Ovary (tissue), 9 donors: Measurements from ENCODE around the gene SMAD2. TPM values are rescaled to one million over a fixed set of nuclear protein-coding genes. Genes with fewer than 3 reads are reported as not detected.

ENCODE experiments used
- DNase-seq, 5 donors: peaks; one replicate each; pipeline ENCODE4 v3.0.0-alpha.2; 2019 to 2020
- H3K27ac ChIP-seq, 2 donors: fragments of 200-600 bp; one replicate each; pipeline versions ENCODE4 v1.5.1 to v1.8.0; 2019 to 2022
- H3K27me3 ChIP-seq: fragments of 200-600 bp; one replicate; pipeline ENCODE4 v1.8.0; 2022
- H3K36me3 ChIP-seq: fragments of 200-600 bp; sonication (generic); one replicate; pipeline ENCODE4 v1.5.1; 2019
- H3K4me1 ChIP-seq: one replicate; pipeline ENCODE4 v1.8.1; 2013; ENCODE audit warnings: mild to moderate bottlenecking, moderate library complexity; ENCODE audit not compliant: insufficient read depth
- H3K4me3 ChIP-seq: fragments of 200-600 bp; sonication (generic); one replicate; pipeline ENCODE4 v1.5.1; 2017
- H3K9me3 ChIP-seq, 2 donors: fragments of 200-600 bp in 1 of 2; sonication (generic) in 1 of 2; one replicate each; pipeline versions ENCODE4 v1.5.1 to v1.8.1; 2013 to 2019; ENCODE audit warnings: mild to moderate bottlenecking in 1 of 2, moderate library complexity in 1 of 2
- CTCF ChIP-seq, 3 donors: fragments of 450-650 bp in 2 of 3; fragments of 200-600 bp in 1 of 3; IDR thresholded peaks; one replicate each; pipeline versions ENCODE4 v1.5.1 to v1.8.0; 2016 to 2022; ENCODE audit warnings: antibody characterized with exemption in 3 of 3, mild to moderate bottlenecking in 1 of 3
- EP300 ChIP-seq: sonication (generic); formaldehyde crosslinking; IDR thresholded peaks from one replicate; pipeline ENCODE4 v1.6.1; 2017; ENCODE audit warnings: antibody characterized with exemption
- POLR2A ChIP-seq: fragments of 450-650 bp; IDR thresholded peaks from one replicate; pipeline ENCODE4 v1.6.1; 2017; ENCODE audit warnings: antibody characterized with exemption, mild to moderate bottlenecking, moderate library complexity
- WGBS, 3 donors: extraction: QIAGEN DNeasy Blood & Tissue Kit in 1 of 3; methylation state at CpG; one replicate each; pipeline versions ENCODE4 v1.1.5 to v1.1.7; 2013 to 2017; 5-methylcytosine and 5-hydroxymethylcytosine counted together
- intact Hi-C, 4 donors: fragments of 100-400 bp; cut with DNase I; formaldehyde crosslinking; loops; one replicate each; pipeline versions ENCODE4 v1.11.0 to v1.15.1; 2022 to 2023
- polyA plus RNA-seq, 2 donors: library from polyadenylated mRNA; stranded (reverse); fragments of 200-250 nt in 1 of 2; fragments of 350-450 nt in 1 of 2; fragmentation: Illumina TruSeq in 1 of 2; extraction: RNeasy Lipid Tissue Mini Kit (QIAGEN cat#74804) in 1 of 2; gene quantifications; one replicate each; pipeline ENCODE4 v1.2.3, GENCODE V29; 2013 to 2014
- total RNA-seq, 7 donors: library from RNA; depleted of rRNA in 2 of 7; stranded (reverse); fragments of >200 nt in 2 of 7; fragmentation: NEBNext Ultra II Directional in 3 of 7; extraction: Animal tissue kit (Norgen Biotek cat#: 25700) in 3 of 7; gene quantifications; one replicate each; pipeline versions ENCODE4 v1.1.0 to v1.2.4, GENCODE V29; 2016 to 2023
- donor health status: DM: no; HTN: no; CAD: no; lungs with moderate emphysema.
- donor health status: DM: no; HTN: no; CAD: no.
- donor health status: Bipolar disorder and iron deficiency.
- donor health status: DM: yes; HTN: yes; CAD: no.
- donor health status: DM: no; HTN: no; CAD: no.
- donor health status: DM: yes; HTN: yes; CAD: no.

The SMAD2 gene
- total and polyA plus RNA-seq, 9 donors, result 27.9 to 160 (median 130) TPM

- no peaks in the 10 kb centered on the region for H3K9me3 ChIP-seq
- intact Hi-C loops, result loop anchor here in 1 of 4 donors (10.0 kb wide), 1 partner anchor 216 kb away; no protein-coding TSS in a partner anchor
- no peak for DNase-seq
- no peaks in the 10 kb centered on the region for H3K36me3 ChIP-seq
- peaks cover 15% of the 10 kb centered on the region for H3K4me1 ChIP-seq
- TF ChIP-seq CTCF (IDR thresholded peaks at IDR 0.05) (no peak), EP300 (no peak), POLR2A (no peak)
- H3K27me3 ChIP-seq, result no peaks in the 10 kb centered on the region
- no peak overlapping the region for H3K4me3 ChIP-seq
- WGBS, 3 donors, result 84 to 92% (median 88%) methylated on average over 11 of the region's 11 CpGs
- peak overlapping the region in 1 of 2 donors; percentile 78 for H3K27ac ChIP-seq
These were observed 132.1 kb downstream of the SMAD2 start for GRCh38 chr18:47798366-47798765.

- DNase-seq, result no peak
- 94 to 95% (median 94%) methylated on average over 5 of the region's 5 CpGs for WGBS, 3 donors
- TF ChIP-seq EP300, result no peak
These were observed 133.3 kb downstream of the SMAD2 start for GRCh38 chr18:47797126-47797525.

GRCh38 chr18:47795434-47795814 is 135.0 kb downstream of the SMAD2 start:
- H3K4me1 ChIP-seq, result peaks cover 12% of the 10 kb centered on the region
- peak overlapping the region in 1 of 2 donors; percentile 49 for H3K27ac ChIP-seq
- no peaks in the 10 kb centered on the region for H3K36me3 ChIP-seq
- peak in 3 of 5 donors; percentile 18 to 46 (median 36) for DNase-seq
- WGBS, 3 donors, result 10 to 14% (median 13%) methylated on average over 7 of the region's 7 CpGs
- intact Hi-C loops, result loop anchor here in 1 of 4 donors (10.0 kb wide), 1 partner anchor 219 kb away; no protein-coding TSS in a partner anchor
- TF ChIP-seq CTCF (IDR thresholded peaks at IDR 0.05) (no peak), EP300 (no peak), POLR2A (no peak)
- H3K9me3 ChIP-seq, result no peaks in the 10 kb centered on the region
- H3K27me3 ChIP-seq, result no peaks in the 10 kb centered on the region
- H3K4me3 ChIP-seq, result no peak overlapping the region

More at GRCh38 chr18:47797126-47797525, 133.3 kb downstream of the SMAD2 start:
- Histone ChIP-seq H3K27ac (no peak overlapping the region), H3K9me3 (no peaks in the 10 kb centered on the region), H3K27me3 (no peaks in the 10 kb centered on the region), H3K4me3 (no peak overlapping the region), H3K36me3 (no peaks in the 10 kb centered on the region), H3K4me1 (peaks cover 15% of the 10 kb centered on the region)
- intact Hi-C loops, result loop anchor here in 1 of 4 donors (10.0 kb wide), 1 partner anchor 218 kb away; no protein-coding TSS in a partner anchor

- no peak for TF ChIP-seq EP300
- TF ChIP-seq CTCF (IDR thresholded peaks at IDR 0.05), result no peak
- H3K36me3 ChIP-seq, result no peaks in the 10 kb centered on the region
- H3K27me3 ChIP-seq, result no peaks in the 10 kb centered on the region
- H3K27ac ChIP-seq, result peak overlapping the region in 1 of 2 donors; percentile 49
- peaks cover 10% of the 10 kb centered on the region for H3K4me1 ChIP-seq
- 22 to 24% (median 22%) methylated on average over 12 to 14 of the region's 14 CpGs for WGBS, 3 donors
- intact Hi-C loops, result loop anchor here in 1 of 4 donors (10.0 kb wide), 1 partner anchor 220 kb away; no protein-coding TSS in a partner anchor
- no peaks in the 10 kb centered on the region for H3K9me3 ChIP-seq
- H3K4me3 ChIP-seq, result no peak overlapping the region
- DNase-seq, result peak in 3 of 5 donors; percentile 18 to 63 (median 48)
These were observed 135.6 kb downstream of the SMAD2 start for GRCh38 chr18:47794725-47795433.

GRCh38 chr18:47793609-47794008 is 136.8 kb downstream of the SMAD2 start:
- TF ChIP-seq POLR2A (no peak), CTCF (IDR thresholded peaks at IDR 0.05) (no peak), EP300 (no peak)
- 93% methylated on average over 7 of the region's 7 CpGs for WGBS, 3 donors
- intact Hi-C loops, result loop anchor here in 1 of 4 donors (10.0 kb wide), 1 partner anchor 221 kb away; no protein-coding TSS in a partner anchor
- no peak for DNase-seq
- Histone ChIP-seq H3K27ac (no peak overlapping the region), H3K4me1 (peaks cover 6% of the 10 kb centered on the region), H3K9me3 (no peaks in the 10 kb centered on the region), H3K36me3 (no peaks in the 10 kb centered on the region), H3K27me3 (no peaks in the 10 kb centered on the region), H3K4me3 (no peak overlapping the region)
